EL (cell line): ENCODE measurements around the gene BGLAP.
A peak's percentile ranks its signal among the peaks of the same experiment; 100 is the strongest.
"Not testable (repeated sequence)": the region's sequence is repeated elsewhere in the genome, so short reads cannot be mapped to it uniquely, and the experiment has no call there.

Experiments used
- DNase-seq: peaks from one replicate; pipeline ENCODE4 v3.0.0-alpha.2; 2016

The BGLAP gene

DNA sequence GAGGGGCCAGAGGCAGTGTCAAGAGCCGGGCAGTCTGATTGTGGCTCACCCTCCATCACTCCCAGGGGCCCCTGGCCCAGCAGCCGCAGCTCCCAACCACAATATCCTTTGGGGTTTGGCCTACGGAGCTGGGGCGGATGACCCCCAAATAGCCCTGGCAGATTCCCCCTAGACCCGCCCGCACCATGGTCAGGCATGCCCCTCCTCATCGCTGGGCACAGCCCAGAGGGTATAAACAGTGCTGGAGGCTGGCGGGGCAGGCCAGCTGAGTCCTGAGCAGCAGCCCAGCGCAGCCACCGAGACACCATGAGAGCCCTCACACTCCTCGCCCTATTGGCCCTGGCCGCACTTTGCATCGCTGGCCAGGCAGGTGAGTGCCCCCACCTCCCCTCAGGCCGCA, at the start of gene BGLAP:
TSS of gene BGLAP (plus strand) at position 259 of the 400 bp plus-strand sequence. CDS start at position 307, 48 bp downstream.
- DNase-seq: no peak

DNA sequence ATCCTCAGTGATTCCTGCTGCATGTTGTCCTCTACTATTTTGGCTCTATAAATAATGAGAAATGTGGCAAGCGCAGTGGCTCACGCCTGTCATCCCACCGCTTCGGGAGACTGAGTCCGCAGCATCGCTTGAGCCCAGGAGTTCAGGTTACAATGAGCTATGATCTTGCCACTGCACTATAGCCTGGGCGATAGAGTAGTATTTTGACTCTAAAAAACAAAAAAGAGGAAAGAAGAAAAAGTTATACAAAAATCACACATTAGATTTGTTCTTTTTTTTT, 48.8 kb upstream of the BGLAP start:
- DNase-seq: no peak

DNA sequence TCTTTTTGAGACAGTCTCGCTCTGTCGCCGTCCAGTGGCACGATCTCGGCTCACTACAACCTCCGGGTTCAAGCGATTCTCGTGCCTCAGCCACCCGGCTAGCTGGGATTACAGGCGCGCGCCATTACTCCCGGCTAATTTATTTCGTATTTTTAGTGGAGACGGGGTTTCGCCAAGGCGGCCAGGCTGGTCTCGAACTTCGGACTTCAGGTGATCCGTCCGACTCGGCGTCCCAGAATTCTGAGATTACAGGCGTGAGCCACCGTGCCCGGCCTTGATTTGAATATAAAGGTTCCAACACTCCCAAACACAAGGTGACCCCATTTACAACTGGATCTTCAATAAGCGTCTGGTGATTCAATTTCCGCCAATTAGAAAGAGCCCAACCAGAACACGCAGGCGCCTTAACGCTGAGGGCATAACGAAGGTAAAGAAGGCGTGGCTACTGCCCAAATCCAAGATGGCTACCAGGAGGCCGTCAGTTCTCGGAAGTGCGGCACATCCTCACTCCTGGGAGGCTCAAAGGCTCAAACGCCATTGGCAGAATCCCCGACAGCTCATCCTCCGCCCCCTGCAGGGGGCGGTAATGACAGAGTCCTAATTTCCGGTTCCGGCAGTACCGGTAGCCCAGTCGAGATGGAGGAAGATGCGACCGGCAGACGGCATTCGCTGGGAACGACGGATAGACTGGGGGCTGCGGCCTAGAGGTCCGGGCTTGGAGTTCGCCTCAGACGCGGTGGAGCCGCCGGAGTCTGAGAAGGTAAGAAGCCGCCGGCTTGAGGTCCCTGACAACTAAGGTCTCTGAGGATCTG, 48.3 kb upstream of the BGLAP start, which contains the start of gene SLC25A44:
TSS of gene SLC25A44 (plus strand) at position 617 of the 812 bp plus-strand sequence. CDS start 5,744 bp downstream, outside the sequence.
- peak; percentile 99 for DNase-seq

DNA sequence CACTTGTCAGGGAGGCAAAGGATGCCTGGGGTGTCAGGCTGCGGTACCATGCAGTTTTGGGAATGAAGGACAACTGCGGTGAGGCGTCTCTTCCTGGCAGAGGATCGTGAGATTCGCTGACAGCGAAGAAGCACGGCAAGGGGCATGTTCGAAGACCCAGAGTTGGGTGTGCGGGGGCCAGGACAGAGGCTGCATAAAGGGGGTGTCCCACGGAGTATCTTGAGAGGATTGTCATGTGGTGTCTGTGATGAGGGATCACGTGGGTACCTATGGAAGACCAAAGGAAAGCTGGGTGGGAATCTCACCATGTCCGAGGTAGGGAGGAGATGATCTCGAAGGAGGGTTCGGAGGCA, 47.7 kb upstream of the BGLAP start:
- peak; percentile 26 for DNase-seq

DNA sequence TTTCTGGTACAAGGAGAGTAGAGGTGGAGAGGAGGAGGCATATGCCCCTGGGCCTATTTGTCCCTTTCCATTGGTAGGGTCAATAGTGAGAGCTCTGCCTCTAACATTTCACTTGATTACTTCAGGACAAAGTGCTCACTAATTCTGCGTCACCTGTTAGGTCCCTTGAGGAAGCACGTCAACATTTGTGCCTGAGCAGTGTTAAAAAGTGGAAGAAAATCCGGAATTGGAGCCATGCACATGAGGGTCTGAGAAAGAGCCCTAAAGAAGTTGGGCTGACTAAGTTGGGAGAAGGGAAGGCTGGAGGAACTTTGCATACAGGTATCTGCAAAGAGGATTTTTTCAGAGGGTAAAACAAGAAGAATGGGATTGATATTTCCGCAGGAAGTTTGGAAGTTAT, 46.1 kb upstream of the BGLAP start:
- DNase-seq: no peak

DNA sequence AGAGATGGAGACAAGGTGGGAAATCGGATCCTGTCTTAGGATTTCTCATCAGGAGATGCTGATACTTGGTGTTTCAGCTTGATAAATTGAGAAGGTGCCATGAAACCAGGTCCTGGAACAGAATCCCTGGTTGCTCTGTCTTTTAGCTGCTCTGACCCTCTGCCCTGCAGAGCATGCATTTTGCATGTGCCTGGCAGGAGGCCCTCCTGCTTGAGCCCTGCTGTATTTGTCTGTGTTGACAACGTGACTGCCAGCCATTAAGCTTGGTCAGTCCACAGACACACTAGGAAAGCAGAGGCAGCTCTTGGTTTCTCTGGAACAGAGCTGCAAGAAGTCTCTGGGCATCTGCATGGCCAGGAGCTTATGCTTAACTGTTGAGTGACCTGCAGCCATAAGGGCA, 45.5 kb upstream of the BGLAP start:
- no peak for DNase-seq

DNA sequence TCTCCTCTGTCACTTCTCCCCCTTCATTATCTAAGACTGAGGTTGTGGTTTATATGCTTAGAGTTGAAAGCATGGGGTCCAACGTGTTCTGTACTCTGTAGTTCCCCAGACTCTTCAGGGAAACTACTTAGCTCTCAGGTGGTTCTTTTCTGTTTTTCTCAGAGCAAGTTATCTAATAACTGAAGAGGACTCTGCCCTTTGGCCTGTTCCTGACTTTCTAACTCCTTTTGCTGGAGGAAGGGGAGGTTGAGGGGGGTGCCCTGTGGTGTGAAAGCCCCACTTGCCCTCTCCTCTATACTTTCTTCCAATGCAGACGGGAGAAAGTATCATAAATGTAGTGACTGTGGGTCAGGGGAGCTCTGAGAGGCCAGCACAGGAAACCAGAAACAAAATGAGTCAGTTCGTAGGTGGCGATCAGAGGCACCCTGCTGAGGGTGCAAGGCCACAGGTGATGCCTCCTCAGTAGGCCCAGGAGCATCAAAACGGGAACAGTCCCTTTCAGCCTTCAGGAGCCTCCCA, 43.1 kb upstream of the BGLAP start:
- no peak for DNase-seq

DNA sequence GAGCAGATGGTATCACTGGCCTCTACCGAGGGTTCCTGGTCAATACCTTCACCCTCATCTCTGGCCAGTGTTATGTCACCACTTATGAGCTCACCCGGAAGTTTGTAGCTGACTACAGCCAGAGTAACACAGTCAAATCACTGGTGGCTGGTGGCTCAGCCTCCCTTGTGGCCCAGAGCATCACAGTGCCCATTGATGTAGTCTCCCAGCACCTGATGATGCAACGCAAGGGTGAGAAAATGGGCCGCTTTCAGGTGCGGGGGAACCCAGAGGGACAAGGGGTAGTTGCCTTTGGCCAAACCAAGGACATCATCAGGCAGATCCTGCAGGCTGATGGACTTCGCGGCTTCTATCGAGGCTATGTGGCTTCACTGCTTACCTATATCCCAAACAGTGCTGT, 41.9 kb upstream of the BGLAP start:
- no peak for DNase-seq

DNA sequence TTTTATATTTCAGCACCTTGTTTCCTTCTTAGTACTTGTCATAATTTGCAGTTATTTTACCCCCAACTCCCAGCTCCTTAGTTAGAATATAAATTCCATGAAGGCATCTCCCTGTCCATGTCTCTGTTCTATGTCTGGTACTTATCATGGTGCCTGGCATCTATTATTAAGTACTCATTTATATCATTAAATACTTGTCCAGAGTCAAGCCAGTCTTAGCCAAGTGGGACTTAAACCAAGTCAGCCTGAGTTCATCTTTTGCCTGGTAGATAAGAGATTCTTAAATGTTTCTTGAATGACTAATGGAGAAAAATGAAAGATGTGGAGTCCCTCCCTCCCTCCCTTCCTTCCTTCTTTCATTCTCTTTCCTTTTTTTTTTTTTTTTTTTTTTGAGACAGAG, 38.7 kb upstream of the BGLAP start:
- DNase-seq: peak; percentile 72

DNA sequence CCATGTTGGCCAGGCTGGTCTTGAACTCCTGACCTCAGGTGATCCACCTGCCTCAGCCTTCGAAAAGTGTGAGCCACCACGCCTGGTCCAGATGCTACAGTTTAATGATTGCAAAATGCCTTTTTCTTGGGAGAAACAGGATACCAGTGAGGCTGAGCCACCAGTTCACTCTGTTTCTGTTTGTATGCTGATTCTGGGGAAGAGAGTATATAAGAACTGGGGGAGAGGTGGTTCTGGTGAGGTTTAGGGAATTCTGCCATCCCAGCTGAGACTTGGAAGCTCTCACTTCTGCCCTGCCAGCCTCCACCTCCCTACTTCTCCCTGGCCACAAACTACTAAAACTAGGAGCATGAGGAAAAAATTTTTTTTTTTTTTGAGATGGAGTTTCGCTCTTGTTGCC, 37.3 kb upstream of the BGLAP start:
- DNase-seq: no peak

DNA sequence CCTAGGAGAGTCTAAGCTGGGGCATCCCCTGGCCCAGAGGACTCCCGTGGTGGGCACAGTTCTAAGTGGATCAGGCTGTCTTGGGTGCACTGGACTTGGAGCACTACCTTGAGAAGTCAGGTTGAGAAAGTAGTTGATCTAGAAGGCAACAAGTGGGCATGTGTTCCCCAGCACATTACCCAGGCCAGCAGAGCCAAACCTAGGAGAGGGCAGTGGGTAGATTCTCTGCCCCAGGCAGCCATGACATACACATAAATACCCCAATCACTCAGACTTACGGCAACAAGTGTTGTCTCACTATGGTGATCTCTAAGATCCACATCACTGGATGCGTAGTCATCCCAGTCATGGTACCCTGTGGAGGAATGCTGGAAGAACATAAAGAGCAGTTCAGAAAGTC, 30.7 kb upstream of the BGLAP start:
- DNase-seq: no peak

DNA sequence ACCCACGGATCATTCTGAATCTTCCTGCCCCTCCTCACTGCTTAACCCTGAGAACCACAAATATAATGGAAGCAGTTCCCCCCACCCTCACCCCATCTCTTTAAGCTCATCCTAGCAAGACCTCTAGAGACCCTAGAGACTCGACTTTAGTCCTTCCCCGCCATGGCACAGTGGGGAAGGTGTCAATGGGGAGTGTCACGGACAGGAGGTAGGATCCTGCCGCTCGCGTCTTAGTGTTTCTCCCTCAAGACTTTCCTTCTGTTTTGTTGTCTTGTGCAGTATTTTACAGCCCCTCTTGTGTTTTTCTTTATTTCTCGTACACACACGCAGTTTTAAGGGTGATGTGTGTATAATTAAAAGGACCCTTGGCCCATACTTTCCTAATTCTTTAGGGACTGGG, 29.9 kb upstream of the BGLAP start:
- no peak for DNase-seq

DNA sequence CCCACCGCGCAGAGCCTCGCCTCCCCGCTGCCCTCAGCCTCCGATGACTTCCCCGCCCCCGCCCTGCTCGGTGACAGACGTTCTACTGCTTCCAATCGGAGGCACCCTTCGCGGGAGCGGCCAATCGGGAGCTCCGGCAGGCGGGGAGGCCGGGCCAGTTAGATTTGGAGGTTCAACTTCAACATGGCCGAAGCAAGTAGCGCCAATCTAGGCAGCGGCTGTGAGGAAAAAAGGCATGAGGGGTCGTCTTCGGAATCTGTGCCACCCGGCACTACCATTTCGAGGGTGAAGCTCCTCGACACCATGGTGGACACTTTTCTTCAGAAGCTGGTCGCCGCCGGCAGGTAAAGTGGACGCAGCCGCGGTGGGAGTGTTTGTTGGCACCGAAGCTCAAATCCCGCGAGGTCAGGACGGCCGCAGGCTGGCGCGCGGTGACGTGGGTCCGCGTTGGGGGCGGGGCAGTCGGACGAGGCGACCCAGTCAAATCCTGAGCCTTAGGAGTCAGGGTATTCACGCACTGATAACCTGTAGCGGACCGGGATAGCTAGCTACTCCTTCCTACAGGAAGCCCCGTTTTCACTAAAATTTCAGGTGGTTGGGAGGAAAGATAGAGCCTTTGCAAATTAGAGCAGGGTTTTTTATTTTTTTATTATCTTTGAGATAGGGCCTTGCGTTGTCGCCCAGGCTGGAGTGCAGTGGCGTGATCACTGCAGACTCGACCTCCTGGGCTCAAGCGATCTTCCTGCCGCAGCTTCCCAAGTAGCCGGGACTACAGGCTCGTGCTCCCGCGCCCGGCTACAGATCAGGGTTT, 28.9 kb upstream of the BGLAP start, which contains the start of gene PMF1:
TSS of gene PMF1 (plus strand) at position 175 of the 811 bp plus-strand sequence. CDS start at position 184, 9 bp downstream.
- peak; percentile 97 for DNase-seq

DNA sequence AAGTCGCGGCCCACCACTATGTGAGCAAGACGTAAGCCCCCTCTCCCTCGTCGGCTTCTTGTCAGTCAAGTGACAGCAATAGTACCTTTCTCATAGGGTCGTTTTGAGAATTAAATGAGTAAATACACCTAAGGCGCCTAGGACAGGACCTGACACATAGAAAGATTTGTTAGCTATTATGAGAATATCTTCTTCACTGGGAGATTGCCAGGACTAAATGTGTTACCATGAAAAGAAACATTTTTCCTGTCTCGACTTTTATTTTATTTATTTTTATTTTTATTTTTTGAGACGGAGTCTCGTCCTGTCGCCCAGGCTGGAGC, 28.4 kb upstream of the BGLAP start:
- no peak for DNase-seq

DNA sequence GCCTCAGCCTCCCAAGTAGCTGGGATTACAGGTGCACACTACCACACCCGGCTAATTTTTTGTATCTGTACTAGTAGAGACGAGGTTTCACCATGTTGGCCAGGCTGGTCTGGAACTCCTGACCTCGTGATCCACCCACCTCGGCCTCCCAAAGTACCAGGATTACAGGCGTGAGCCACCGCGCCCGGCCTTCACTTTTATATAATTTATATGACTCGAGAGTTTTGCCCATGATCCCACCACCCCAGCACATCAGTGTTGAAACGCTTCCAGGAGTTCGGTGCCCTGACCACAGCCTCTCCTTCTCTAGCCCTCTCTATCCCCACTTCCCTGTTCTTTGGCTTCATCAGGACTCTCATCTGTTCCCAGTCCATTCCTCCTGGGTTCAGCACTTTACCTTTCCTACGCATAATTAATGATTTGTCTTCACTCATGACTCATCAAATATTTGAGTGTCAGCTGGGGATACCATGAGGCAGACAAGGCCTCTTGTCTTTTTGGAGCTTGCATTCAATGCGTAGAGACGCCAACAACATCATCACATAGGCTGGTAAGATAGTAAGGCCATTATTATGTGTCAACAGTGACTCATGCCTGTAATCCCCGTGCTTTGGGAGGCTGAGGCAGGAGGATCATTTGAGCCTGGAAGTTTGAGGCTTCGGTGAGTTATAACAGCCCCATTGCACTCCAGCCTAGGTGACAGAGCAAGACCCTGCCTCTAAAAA, 27.8 kb upstream of the BGLAP start:
- DNase-seq: peak; percentile 59

DNA sequence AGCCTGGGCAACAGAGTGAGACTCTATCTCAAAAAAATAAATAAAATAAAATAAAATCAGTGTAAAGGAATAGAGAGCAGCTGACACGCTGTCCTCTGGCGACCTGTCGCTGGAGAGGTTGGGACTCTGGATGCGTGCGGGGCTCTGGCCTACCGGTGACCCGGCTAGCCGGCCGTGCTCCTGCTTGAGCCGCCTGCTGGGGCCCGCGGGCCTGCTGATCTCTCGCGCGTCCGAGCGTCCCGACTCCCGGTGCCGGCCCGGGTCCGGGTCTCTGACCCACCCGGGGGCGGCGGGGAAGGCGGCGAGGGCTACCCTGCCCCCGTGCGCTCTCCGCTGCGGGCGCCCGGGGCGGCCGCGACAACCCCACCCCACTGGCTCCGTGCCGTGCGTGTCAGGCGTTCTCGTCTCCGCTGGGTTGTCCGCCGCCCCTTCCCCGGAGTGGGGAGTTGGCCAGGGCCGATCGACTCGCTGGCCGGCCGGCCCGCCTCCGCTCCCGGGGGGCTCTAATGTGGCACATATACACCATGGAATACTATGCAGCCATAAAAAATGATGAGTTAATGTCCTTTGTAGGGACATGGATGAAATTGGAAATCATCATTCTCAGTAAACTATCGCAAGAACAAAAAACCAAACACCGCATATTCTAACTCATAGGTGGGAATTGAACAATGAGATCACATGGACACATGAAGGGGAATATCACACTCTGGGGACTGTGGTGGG, 25.5 kb upstream of the BGLAP start:
- not testable (repeated sequence) for DNase-seq

DNA sequence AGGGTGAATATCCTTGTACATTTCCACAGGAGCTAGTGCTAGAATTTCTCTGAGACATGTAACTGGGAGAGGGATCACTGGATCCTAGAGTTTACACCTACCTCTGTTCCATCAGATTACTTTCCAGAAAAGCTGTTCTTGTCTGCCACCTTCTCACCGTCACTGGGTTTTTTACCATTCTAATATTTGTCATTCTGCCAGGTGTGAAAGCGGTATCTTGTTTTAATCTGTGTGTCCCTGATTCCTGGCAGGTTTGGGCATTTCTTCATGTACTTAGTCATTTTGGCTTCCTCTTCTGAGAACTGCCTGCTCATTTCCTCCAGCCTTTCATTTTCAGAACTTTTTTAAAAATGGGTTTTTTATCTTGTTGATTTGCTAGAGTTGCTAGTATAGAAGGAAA, 24.1 kb upstream of the BGLAP start:
- DNase-seq: no peak

DNA sequence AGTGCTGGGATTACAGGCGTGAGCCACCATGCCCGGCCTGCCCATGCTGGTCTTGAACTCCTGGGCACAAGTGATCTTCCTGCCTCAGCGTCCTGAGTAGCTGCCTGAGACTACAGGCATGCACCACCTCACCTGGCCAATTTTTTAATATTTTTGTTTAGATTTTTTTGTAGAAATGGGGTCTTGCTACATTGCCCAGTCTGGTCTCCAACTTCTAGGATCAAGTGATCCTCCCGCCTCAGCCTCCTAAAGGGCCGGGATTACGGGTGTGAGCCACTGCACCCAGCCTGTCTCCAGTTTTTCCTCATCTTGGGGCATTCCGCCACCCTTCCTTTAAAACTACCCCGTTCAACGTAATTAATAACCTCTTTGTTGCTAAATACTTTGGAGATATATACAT, 21.8 kb upstream of the BGLAP start:
- DNase-seq: no peak

DNA sequence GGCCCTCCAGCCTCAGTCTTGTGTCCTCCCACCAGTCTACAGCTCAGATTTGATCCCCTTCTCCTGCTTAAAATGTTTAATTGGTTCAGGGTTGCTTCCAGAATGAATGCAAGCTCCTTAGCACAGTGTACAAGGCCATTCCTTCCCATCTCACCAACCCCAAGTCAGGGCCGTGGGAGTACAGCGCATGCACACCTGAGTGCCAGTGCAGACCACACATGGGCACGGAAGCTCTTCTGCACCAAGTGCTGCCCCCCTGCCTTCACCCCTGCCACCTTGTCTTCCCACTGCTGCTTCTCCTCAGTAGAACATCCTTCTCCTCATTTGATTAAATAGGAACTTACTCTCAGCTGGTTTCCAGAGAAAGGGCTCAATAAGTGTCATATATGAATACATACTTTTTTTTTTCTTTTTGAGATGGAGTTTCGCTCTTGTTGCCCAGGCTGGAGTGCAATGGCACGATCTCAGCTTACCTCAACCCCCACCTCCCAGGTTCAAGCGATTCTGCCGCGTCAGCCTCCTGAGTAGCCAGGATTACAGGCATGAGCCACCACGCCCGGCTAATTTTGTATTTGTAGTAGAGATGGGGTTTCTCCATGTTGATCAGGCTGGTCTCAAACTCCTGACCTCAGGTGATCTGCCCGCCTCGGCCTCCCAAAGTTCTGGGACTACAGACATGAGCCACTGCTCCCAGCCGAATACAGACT, 19.8 kb upstream of the BGLAP start:
- no peak for DNase-seq

DNA sequence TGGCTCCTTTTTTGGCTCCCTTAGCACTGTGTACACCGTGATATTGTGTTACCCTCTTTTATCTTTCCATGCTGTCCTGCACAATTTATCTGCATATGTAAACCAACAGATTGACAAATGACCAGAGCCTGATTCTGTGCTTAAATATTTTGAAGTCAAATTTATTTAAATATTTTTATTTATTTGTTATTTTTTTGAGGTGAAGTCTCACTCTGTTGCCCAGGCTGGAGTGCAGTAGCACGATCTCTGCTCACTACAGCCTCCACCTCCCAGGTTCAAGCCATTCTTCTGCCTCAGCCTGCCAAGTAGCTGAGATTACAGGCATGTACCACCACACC, 16.3 kb upstream of the BGLAP start:
- DNase-seq: no peak

DNA sequence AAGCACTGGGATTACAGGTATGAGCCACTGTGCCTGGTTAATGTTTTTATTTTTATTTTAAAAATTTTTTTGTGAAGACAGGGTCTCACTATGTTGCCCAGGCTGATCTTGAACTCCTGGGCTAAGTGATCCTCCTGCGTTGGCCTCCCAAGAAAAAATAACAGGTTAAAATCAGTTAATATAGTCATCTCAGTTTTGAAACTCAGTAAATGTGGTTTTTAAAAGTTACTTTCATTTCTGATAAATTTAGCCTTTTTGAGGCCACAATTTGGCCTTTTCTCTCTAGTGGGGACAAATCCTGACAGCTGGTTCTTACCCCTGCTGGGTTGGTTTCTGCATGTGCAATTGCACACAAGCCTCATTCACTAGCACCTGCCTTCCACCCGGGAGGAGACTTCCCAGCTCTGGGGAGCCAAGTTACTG, 15.9 kb upstream of the BGLAP start:
- no peak for DNase-seq

DNA sequence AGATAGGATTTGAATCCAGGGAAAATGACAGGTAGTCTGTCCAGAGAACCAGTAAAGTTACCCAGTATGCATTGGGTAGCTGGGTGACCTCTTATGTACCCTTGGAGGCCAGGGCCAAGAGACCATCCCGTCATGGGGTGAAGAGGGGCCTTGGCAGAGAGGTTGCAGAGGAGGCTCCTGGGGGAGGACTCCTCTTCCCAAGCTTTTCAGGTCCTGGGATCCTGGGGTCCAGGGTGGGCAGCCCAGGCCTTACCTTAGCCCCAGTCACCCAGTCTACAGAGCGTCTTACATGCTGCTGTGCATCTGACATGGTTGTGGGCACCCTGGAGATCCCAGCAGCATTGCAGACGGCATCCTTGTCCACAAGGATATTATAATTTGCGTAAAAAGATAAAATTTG, 15.2 kb upstream of the BGLAP start:
- DNase-seq: no peak
